ENCODE measurements around the gene ACP2.

The ACP2 gene

DNA sequence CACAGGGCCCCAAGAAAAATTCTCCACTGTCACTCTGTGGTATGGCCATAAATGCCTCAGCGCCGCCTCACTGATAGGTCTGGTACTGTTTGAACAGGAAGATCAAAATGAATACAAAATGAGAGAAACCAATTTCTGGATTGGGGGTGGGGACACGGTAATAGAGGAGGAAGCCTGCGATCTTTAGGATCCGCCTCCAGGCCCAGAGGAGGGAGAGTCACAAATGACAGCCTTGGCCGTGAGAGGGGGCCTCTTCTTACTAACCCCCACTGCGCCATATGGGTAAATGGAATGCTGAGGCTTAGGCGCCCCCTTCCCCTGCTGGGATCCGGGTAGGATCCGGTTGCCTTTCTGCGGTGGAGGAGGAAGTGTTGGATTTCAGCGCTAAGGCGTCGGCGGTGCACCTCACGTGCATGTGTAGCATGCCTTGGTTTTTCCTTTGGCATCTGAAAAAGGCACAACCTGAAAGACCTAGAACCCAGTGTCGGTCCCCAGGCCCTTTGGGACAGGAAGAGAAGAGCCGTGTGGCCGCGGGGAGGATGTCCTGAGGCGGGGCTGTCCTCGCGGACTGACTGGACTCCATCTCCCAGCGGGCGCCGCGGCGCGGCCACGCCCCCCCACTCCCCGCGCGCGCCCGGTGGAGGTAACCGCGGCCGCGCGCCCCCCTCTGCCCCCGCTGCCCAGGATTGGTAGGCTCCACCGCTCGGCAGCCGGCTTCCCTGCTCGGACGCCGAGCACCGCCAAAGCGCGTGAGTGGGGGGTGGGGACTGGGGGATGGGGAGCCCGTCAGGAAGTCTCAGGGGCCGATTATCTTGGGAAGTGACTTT lies 20.6 kb upstream of the ACP2 start:
- DNase-seq (ENCODE audit: low read depth), result peak; percentile 69

DNA sequence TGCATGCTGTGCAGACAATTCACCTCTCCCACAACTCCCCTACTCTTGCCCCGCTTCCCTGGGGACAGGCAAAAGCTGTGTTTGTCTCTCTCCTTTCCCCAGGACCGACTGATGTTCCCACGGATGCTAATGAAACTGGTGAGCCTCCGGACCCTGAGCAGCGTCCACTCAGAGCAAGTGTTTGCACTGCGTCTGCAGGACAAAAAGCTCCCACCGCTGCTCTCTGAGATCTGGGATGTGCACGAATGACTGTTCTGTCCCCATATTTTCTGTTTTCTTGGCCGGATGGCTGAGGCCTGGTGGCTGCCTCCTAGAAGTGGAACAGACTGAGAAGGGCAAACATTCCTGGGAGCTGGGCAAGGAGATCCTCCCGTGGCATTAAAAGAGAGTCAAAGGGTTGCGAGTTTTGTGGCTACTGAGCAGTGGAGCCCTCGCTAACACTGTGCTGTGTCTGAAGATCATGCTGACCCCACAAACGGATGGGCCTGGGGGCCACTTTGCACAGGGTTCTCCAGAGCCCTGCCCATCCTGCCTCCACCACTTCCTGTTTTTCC lies 19.9 kb upstream of the ACP2 start:
- DNase-seq (ENCODE audit: low read depth), result no peak

DNA sequence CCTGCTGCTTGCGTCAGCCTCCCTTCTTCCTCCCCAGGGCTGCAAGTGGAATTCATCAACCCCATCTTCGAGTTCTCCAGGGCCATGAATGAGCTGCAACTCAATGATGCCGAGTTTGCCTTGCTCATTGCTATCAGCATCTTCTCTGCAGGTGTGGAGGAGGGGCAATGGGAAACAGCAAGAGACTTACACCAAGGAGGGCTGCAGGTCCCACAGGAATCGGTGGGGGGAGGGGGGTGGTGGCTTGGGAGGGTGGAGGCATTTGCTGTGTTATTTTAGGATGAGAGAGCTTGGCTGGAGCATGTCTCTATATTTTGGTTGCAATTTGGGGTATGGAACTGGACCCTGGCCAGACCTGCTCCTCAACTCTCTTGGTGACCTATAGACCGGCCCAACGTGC lies 19.3 kb upstream of the ACP2 start:
- DNase-seq (ENCODE audit: low read depth), result no peak

DNA sequence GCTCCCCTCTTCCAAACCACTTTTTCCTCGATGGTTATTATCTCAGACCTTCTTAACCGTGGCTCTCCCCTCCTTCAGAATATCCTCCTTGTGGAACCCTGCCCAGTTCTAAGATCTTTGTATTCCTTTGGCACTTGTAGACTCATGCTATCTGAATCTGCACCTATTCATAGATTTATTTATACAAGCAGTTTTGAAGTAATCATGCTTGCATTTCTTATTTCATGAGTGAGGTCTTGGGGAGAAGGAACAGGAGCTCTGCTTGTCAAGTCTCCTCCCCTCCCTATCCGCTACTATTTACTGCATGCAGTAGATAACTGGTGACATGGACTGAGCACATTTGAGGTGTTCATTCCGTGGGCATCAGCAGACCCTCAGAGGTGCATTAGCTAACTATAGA lies 15.9 kb upstream of the ACP2 start:
- no peak for DNase-seq (ENCODE audit: low read depth)

DNA sequence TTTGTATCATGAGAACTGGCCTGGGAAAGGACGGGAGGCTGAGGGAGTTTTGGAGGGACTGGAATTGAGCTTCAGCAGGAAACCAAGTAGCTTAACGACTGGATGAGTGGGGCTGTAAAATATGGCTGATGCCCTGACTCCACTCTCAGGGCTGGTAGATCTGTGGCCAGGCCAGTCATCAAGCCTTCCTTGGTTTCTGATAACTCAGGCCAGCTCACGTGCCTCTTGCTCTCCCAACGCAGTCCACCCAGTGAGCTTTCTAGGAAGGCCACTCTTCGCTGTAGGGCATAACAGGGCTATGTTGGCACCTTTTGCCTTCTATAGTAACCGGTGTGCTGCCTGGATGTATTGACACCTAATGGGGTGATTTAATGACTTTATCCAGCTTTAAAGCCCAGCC lies 15.5 kb upstream of the ACP2 start:
- DNase-seq (ENCODE audit: low read depth), result no peak

DNA sequence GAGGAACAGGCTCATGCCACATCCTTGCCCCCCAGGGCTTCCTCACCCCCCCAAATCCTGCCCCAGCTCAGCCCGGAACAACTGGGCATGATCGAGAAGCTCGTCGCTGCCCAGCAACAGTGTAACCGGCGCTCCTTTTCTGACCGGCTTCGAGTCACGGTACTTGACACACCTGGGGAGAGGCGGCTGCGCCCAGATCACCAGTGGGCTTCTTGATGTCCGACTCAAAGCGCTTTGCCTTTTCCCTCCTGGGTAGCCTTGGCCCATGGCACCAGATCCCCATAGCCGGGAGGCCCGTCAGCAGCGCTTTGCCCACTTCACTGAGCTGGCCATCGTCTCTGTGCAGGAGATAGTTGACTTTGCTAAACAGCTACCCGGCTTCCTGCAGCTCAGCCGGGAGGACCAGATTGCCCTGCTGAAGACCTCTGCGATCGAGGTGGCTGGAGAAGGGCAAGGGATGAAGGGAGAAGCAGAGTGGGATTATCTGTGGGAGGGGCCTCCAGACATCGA lies 12.7 kb upstream of the ACP2 start:
- DNase-seq (ENCODE audit: low read depth), result no peak

DNA sequence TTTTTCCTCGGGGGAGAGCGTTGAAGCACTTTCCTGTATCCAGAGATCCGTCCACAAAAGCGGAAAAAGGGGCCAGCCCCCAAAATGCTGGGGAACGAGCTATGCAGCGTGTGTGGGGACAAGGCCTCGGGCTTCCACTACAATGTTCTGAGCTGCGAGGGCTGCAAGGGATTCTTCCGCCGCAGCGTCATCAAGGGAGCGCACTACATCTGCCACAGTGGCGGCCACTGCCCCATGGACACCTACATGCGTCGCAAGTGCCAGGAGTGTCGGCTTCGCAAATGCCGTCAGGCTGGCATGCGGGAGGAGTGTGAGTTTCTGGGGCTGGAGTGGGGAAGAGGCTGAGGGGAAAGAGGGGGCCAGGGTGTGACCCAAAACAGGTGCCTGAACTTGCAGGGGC lies 11.8 kb upstream of the ACP2 start:
- DNase-seq (ENCODE audit: low read depth), result no peak

DNA sequence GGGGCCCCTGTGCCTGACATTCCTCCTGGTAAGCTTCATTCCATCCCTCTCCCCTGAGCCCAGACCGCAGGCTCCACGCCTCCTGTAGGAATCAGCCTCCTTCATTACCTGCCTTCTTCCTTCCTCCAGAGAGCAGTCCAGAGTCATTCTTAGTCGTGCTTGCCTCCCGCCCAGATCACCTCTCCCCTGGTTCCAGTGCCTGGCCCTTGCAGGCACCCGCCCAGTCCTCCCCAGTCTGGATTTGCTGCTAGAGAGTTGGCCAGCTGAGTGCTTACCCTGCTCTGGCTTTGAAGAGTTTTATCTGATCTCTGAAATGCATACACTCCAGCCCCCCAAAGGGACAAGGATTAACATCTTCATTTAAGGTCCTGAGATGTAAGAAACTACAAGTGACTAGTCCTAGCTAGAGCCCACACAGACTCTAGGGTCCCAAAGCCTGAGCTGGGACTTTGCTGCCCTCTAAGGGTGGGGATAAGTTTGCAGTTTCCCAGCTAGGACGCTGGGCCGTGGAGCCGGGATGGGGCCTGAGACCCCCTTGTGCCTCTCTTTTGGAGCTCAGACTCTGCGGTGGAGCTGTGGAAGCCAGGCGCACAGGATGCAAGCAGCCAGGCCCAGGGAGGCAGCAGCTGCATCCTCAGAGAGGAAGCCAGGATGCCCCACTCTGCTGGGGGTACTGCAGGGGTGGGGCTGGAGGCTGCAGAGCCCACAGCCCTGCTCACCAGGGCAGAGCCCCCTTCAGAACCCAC lies 10.8 kb upstream of the ACP2 start:
- no peak for DNase-seq (ENCODE audit: low read depth)

DNA sequence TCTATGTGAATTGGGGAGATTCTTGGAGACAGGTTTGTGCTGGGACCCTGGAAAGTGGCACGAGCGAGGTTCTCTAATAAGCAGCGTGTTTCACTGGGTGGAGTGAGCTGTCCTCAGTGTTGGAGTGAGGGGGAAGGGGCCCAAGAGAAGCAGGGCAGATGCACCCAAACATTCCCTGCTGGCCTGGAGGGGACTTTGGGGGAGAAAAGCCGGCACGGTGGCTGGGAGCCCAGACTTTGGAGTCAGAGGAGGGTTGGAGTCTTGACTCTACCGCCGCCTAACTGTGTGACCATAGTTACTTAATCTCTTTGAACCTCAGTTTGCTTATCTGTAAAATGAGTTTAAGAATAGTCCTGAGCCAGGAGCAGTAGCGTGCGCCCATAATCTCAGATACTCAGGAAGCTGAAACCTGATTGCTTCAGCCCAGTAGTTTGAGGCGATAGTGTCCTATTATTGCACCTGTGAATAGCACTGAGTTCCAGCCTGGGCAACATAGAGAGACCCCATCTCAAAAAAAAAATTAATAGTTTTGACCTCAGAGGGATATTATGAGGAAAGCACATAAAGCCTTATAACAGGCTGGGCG lies 9.8 kb upstream of the ACP2 start:
- DNase-seq (ENCODE audit: low read depth), result no peak

DNA sequence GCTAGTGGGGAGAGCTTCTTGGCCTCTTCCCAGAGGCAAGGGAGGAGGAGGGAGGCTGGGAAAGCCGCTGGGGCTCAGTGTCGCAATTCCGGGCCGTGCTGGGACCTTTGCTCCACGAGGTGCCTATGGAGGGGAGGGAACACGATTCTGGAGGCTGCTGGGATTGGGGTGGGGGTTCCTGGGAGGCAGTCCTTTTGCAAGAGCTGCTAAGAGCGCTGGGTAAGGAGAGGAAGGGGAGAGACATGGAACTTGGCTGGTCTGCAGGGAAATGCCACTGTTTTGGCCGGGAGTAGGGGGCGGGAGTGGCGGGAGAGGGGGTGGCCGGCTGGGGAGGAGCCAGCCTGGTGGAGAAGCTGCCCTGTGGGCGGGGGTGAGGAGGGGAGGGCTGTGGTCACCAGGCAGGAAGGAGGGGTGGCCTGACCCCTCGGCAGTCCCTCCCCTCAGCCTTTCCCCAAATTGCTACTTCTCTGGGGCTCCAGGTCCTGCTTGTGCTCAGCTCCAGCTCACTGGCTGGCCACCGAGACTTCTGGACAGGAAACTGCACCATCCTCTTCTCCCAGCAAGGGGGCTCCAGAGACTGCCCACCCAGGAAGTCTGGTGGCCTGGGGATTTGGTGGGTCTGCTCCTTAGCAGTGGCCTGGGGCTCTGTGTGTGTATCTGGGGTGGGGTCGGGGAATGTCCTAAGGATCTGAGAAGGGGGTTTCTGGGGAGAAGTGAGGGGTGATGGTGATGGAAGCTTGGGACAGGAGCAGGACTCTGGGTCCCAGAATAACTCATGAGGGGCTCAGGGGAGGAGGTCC lies 9.1 kb upstream of the ACP2 start, which contains the start of gene NR1H3:
Gene NR1H3, plus strand, starts transcription at position 480 of the 800 bp plus-strand sequence. CDS start 1,221 bp downstream, outside the sequence.
- no peak for DNase-seq (ENCODE audit: low read depth)

DNA sequence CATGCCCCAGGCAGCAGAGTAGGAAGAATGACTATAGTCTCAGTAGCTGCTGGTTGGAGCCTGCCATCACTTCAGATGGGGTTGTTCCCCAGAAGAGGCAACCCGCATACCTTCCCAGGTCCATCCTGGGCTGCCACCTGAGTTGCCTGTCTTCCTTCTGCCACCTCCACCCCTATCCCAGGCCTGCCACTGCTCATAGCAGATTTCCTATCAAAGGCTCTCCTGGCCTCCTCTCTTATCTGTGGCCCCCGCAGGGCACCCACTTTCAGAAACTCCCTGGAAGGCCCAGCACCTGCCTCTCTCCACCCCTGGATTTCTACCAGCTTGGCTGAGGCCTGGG lies 8.5 kb upstream of the ACP2 start:
- no peak for DNase-seq (ENCODE audit: low read depth)

DNA sequence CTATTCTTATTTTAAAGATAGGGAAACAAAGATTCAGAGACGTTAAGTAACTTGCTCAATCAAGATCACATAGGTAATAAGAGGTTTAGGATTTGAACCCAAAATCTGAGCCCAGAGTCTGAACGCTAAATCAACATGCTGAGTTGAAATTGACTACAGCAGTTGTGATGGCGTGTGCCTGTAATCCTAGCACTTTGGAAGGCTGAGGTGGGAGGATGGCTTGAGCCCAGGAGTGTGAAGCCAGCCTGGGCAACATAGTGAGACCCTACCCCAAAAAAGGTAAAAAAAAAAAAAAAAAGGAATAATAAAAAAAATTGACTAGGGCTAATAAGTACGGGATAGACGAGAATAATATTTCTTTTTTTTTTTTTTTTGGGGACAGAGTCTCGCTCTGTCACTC lies 7.8 kb upstream of the ACP2 start:
- DNase-seq (ENCODE audit: low read depth), result no peak

DNA sequence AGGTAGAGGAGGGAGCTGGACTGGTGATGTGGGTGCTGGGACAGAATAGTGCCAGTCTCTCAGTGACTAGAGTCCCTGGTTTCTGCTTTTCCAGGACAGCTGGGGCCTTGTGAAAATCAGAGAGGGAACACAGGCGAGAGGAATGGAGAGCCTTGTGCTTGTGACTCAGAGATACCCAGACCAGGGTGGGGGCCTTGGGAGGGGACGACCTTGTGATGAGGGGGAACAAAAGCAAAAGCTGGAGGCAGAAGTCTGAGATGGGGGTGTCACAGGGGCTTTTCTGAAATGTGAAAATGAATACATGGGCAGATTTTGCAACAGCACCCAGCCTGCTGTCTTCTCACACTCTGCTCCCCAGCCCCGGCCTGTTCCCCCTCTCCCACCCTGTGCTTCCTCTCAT lies 5.8 kb upstream of the ACP2 start:
- DNase-seq (ENCODE audit: low read depth), result no peak

DNA sequence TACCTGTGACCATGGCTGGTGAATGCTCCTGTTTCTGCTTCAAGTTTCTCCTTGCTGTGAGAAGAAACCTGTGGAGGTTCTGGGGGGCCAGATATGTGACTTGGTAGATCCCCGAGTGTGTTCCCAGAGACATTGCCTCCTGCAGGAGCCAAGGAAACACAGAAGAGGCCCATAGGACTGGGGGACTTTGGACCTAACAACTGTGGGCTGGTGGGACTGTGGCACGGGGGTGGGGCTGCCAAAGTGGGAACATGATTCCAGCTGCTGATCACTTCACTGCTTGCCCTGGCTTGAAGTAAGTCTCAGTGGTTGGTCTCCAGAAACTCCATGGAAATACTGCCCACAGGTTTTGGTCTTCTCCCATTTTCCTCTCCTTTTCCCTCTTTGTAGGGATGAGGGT lies 5.0 kb upstream of the ACP2 start:
- DNase-seq (ENCODE audit: low read depth), result no peak

DNA sequence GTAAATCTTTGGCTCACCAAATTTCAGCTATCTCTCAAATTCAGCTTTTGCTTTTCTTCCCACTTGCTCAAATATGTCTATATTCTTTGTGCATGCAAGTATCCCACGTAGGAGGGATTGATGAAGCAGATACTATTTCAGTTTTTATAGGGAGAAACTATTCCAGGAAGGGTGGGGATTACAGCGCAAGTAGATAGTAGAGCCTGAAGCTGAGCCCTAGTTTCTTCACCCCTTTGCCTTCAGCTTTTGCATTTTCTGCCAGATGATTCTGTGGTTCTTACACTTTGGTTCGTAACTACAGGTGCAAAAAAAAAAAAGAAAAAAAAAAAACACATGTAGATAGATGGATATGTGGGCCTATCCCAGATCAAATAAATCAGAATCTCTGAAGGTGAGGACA lies 3.1 kb upstream of the ACP2 start:
- no peak for DNase-seq (ENCODE audit: low read depth)

DNA sequence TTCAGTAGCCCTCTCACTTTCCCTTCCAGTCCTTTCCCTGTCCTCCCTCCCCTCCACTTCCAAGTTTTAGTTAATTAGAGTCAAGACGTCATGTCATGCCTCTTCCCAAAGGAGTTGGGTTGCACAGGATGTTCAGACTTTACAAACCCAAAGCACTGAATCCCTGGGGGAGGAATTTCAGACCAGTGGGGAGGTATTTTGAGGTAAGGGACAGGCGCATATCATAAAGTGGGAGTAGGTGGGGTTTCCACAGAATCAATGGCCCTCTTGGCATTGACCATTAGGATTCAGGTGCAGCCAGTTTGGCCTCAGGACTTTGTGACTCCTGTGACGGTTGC lies 733 bp upstream of the ACP2 start:
- no peak for DNase-seq (ENCODE audit: low read depth)

DNA sequence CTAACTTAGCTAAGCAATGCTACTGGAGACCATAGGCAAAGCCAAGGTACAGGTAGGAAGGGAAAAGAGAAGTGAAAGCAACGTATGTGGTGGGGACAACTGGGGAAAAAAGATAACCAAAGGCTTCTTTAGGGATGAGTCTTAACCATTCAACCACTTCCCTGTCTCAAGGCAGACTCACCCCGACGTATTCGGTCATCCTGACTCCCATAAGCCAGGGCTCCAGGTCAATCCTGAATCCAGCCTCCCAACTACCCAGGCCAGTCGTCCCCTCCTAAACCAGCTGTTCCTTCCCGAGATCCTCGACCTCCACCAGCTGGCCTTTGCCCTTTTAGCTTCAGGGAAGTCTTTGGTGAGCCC lies 330 bp downstream of the ACP2 start:
- DNase-seq (ENCODE audit: low read depth), result no peak

DNA sequence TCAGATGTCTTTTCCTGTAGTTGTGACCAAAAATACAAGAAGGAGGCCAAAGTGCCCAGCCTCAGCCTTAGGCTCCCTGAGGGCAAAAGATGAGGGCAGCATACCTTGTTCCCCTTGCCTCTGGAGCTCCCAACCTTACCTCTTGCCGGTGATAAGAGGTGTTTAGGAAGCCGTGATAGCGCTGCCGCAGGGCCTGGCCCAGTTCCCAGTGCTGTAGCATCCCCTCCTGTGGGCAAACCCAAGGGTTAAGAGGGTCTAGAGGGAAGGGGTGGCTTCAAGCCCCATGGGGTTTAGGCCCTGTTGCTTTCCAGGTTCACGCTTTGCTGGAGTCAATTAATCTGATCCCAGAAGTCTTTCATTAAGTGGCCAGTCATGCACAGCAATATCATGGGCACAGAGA lies 1.1 kb downstream of the ACP2 start:
- no peak for DNase-seq (ENCODE audit: low read depth)

DNA sequence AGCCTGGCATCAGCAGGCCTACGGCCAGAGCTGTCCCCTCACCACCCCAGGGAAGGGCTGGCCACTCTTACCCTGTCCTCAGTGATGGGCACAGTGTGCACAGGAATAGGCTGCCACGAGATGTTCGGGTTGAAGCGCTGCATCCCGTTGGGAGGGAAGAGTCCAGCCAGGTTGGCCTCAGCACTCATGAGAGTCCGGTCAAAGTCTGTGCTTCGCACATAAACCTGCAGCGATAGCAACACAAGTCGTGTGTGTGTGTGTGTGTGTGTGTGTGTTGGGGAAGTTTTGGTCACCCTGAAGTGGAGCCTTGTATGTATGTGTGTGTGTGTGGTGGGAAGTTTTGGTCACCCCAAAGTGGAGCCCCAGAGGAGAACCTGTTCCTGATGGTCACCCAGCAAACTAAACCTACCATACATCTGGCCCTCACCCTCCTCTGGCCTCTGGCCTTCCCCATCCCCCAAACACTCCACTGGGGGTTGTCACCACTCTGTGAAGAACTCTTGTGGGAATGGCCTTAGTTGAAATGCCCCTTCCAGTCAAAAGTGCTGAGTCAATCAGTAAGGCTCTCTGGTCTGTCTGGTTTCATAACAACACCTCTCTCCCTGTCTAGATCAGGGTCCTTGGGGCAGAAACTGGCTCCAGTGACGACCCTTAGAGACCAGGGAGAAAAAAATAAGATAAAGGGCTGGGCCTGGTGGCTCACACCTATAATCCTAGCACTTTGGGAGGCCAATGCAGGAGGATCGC lies 2.8 kb downstream of the ACP2 start:
- no peak for DNase-seq (ENCODE audit: low read depth)

DNA sequence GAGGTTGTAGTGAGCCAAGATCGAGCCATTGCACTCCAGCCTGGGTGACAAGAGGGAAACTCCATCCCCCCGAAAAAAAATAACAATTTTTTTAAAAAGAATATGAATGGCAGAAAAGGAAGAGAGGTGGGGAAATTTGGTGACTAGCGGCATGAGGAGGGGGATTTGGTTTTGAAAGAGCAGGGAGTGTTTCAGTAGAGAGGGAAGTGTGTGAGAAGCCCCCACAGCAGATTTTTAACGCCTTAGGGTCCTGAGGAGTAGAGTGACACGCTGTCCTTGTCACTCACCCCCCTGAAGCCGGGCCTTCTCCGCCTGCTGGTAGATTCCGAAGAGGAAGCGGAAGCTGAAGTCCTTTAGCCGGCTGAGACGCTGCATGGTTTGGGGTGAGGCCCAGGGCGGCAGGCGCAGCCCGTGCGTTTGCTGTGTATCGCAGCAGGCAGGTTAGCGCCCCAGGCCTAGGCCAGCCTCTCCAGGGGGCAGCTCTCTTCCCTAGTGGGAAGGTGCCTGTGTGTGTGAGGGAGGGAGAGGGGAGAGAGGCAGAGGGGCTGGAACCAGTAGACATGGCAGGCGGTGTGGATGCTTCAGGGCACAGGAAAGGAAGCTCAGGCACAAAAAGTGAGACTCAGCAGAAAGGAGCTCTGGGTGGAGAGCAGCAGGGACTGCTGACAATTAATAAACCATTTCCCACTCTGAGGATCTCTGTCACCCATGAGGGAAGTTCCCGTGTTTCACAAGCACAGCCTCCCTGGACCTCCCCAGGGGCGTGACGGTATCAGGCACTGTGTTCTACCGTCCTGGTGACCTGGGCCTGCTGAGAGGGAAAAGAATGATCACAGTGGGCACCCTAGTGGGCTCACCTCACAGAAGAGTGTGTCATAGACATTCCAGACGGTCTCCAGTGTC lies 3.9 kb downstream of the ACP2 start:
- DNase-seq (ENCODE audit: low read depth), result no peak

Measured in GM04504 (cell line).